T47D (cell line): ENCODE data around the gene SLC25A3.
"Not testable (repeated sequence)": the region's sequence is repeated elsewhere in the genome, so short reads cannot be mapped to it uniquely, and the experiment has no call there.

Source experiments
- DNase-seq, 2 experiments: peaks; one replicate each; pipeline versions ENCODE4 v3.0.0 to v3.0.0-alpha.2; 2011 to 2012; ENCODE audit warnings: low read depth in 1 of 2, low spot score in 1 of 2
- JUND ChIP-seq: IDR thresholded peaks from 2 replicates; pipeline ENCODE4 v1.6.1; 2012; ENCODE audit warnings: low read depth
- in situ Hi-C: cut with HindIII; loops from 2 replicates; pipeline ENCODE4 v1.10.0; 2016; ENCODE audit warnings: low sequenced_read_pairs, low pct_unique_long_range_greater_than_20kb

SLC25A3 gene

GRCh38 chr12:98606359-98606988 is 13.0 kb downstream of the SLC25A3 start:
- in situ Hi-C loops = no loop called here
- TF ChIP-seq JUND = no peak

GRCh38 chr12:98610596-98610995 is 17.1 kb downstream of the SLC25A3 start:
- in situ Hi-C loops = no loop called here
- no peak for DNase-seq
- no peak for TF ChIP-seq JUND

More at GRCh38 chr12:98606359-98606988, 13.0 kb downstream of the SLC25A3 start:
- DNase-seq = no peak

- in situ Hi-C loops = no loop called here
- DNase-seq = no peak
- no peak for TF ChIP-seq JUND
Measured at GRCh38 chr12:98612696-98613334, 19.3 kb downstream of the SLC25A3 start.

GRCh38 chr12:98618952-98619351 is 25.5 kb downstream of the SLC25A3 start:
- TF ChIP-seq JUND = no peak
- DNase-seq = no peak
- in situ Hi-C loops = no loop called here

- TF ChIP-seq JUND = no peak
- peak in 1 of 2 experiments; percentile 10 for DNase-seq
- in situ Hi-C loops = no loop called here
Measured at GRCh38 chr12:98635657-98636323, 42.3 kb downstream of the SLC25A3 start.

GRCh38 chr12:98637068-98637467 is 43.6 kb downstream of the SLC25A3 start:
- DNase-seq = no peak
- TF ChIP-seq JUND = no peak
- in situ Hi-C loops = no loop called here

- TF ChIP-seq JUND = no peak
- in situ Hi-C loops = no loop called here
- DNase-seq = no peak
Measured at GRCh38 chr12:98638009-98638408, 44.5 kb downstream of the SLC25A3 start.

GRCh38 chr12:98639491-98639890 is 46.0 kb downstream of the SLC25A3 start:
- no peak for TF ChIP-seq JUND
- in situ Hi-C loops = no loop called here
- DNase-seq = no peak

- DNase-seq, in situ Hi-C loops: not testable (repeated sequence)
Measured at GRCh38 chr12:98642801-98643200, 49.3 kb downstream of the SLC25A3 start.

- no peak for DNase-seq
- TF ChIP-seq JUND = no peak
- in situ Hi-C loops = no loop called here
Measured at GRCh38 chr12:98644433-98644711, 50.9 kb downstream of the SLC25A3 start.

- peak; percentile 97 to 99 for DNase-seq
- TF ChIP-seq JUND = no peak
- in situ Hi-C loops = no loop called here
Measured at GRCh38 chr12:98644712-98645571, 51.5 kb downstream of the SLC25A3 start, which contains the start of the genes APAF1 and IKBIP. TSS of gene APAF1 (plus strand) at chr12:98645290. CDS start at chr12:98648360, 3,070 bp downstream. TSS of gene IKBIP (minus strand) at chr12:98644788. CDS start at chr12:98644701, 87 bp downstream.

- in situ Hi-C loops = no loop called here
- no peak for TF ChIP-seq JUND
- DNase-seq = peak; percentile 28 to 40
Measured at GRCh38 chr12:98645572-98646067, 52.1 kb downstream of the SLC25A3 start.
